PFSK-1 (cell line): ENCODE measurements around the gene FAM118B.

Experiments
- FOXP2 ChIP-seq: optimal IDR thresholded peaks from 2 replicates; pipeline ENCODE3; 2011; ENCODE audit warnings: borderline replicate concordance, control low read depth, inconsistent platforms; ENCODE audit not compliant: insufficient read depth; ENCODE audit errors: extremely low read length, extremely low read depth
- POLR2AphosphoS5 ChIP-seq: IDR thresholded peaks from 2 replicates; pipeline ENCODE4 v1.6.1; 2012; ENCODE audit warnings: low read depth, mild to moderate bottlenecking, control low read depth, low read length, moderate library complexity
- SIN3A ChIP-seq: IDR thresholded peaks from 2 replicates; pipeline ENCODE4 v1.6.1; 2012; ENCODE audit warnings: mild to moderate bottlenecking, low read length, moderate library complexity, borderline replicate concordance; ENCODE audit not compliant: insufficient read depth
- TAF1 ChIP-seq: IDR thresholded peaks from 2 replicates; pipeline ENCODE4 v1.6.1; 2012; ENCODE audit warnings: low read length, control low read depth, borderline replicate concordance; ENCODE audit not compliant: insufficient read depth
- TF ChIP-seq, protein P1 (sequence below), 2 experiments: IDR thresholded peaks; 2 replicates each; pipeline versions ENCODE4 v1.6.1 to v1.8.0; 2011 to 2012; ENCODE audit warnings: low read depth in 2 of 2, low read length in 2 of 2, control low read depth in 1 of 2, inconsistent platforms in 1 of 2, mild to moderate bottlenecking in 1 of 2, moderate library complexity in 1 of 2; ENCODE audit not compliant: insufficient read depth in 1 of 2

The FAM118B gene

DNA sequence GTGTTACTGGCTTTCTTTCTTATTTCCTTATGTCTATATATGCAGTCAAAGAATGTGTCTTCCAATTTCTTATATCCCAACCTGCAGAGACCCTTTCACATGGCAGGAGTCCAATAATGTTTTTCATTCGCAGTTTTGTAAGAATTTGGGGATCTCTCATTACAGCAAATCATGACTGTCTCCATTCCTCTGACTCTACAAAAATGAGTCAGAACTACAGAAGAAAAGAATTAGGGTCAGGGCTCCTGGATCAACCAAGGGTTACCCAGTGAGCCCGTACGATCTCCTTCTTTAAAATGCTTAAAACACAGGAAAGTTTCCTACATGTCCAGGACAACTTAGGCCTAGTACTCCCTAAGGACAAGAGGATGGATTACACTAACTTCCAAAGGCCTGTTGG is 42.3 kb upstream of the FAM118B start:
- TF ChIP-seq FOXP2 (no peak), SIN3A (no peak), TAF1 (no peak), POLR2AphosphoS5 (no peak)
- TF ChIP-seq, protein P1, sequence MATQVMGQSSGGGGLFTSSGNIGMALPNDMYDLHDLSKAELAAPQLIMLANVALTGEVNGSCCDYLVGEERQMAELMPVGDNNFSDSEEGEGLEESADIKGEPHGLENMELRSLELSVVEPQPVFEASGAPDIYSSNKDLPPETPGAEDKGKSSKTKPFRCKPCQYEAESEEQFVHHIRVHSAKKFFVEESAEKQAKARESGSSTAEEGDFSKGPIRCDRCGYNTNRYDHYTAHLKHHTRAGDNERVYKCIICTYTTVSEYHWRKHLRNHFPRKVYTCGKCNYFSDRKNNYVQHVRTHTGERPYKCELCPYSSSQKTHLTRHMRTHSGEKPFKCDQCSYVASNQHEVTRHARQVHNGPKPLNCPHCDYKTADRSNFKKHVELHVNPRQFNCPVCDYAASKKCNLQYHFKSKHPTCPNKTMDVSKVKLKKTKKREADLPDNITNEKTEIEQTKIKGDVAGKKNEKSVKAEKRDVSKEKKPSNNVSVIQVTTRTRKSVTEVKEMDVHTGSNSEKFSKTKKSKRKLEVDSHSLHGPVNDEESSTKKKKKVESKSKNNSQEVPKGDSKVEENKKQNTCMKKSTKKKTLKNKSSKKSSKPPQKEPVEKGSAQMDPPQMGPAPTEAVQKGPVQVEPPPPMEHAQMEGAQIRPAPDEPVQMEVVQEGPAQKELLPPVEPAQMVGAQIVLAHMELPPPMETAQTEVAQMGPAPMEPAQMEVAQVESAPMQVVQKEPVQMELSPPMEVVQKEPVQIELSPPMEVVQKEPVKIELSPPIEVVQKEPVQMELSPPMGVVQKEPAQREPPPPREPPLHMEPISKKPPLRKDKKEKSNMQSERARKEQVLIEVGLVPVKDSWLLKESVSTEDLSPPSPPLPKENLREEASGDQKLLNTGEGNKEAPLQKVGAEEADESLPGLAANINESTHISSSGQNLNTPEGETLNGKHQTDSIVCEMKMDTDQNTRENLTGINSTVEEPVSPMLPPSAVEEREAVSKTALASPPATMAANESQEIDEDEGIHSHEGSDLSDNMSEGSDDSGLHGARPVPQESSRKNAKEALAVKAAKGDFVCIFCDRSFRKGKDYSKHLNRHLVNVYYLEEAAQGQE (IDR thresholded peaks at IDR 0.05; ENCODE audit: insufficient read depth in 1 of 2, low read depth in 2 of 2, low read length in 2 of 2) = no peak

DNA sequence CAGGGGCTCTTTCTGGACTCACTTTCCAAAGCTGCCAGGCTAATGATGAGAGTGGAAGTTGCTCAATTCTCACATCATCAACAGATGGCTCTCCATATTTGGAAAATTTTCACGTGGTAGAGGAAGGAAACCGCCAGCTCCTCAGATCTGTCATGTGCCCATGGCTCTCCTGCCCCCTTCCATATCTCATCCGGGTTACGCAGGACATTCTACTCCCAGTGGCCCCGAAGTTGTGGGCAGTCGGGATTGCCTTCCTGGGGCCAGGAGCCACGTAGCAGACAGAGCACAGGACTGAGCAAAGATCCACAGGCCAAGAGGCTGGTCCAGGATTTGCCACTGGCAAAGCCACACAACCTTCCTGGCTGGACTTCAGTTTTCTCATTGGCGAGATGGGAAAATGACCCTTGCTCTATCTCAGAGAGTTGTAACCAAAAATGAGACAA is 39.0 kb upstream of the FAM118B start:
- TF ChIP-seq TAF1 (no peak), POLR2AphosphoS5 (no peak), FOXP2 (no peak), SIN3A (no peak)
- TF ChIP-seq, protein P1 (IDR thresholded peaks at IDR 0.05; ENCODE audit: insufficient read depth in 1 of 2, low read depth in 2 of 2, low read length in 2 of 2) = no peak

DNA sequence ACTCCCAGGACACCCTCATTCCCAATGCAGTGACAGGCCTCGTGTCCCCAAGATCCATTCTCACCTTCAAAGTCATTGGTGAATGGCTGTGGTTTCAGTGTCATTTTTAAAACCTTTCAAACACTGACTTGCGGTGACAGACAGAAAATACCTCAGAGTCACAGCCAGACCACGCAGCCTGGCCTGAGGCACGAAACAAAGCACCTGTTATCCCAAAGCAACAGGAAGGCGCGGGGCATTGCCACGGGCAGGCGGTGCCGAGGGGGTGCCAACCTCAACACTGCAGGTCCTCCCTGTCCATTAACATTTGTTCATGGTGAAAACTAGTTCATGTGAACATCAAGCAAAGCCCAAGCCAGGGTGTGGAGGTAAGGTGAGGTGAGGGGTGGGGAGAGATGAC is 38.3 kb upstream of the FAM118B start:
- TF ChIP-seq, protein P1 (IDR thresholded peaks at IDR 0.05; ENCODE audit: insufficient read depth in 1 of 2, low read depth in 2 of 2, low read length in 2 of 2) = no peak
- TF ChIP-seq POLR2AphosphoS5 (no peak), SIN3A (no peak), FOXP2 (no peak), TAF1 (no peak)

DNA sequence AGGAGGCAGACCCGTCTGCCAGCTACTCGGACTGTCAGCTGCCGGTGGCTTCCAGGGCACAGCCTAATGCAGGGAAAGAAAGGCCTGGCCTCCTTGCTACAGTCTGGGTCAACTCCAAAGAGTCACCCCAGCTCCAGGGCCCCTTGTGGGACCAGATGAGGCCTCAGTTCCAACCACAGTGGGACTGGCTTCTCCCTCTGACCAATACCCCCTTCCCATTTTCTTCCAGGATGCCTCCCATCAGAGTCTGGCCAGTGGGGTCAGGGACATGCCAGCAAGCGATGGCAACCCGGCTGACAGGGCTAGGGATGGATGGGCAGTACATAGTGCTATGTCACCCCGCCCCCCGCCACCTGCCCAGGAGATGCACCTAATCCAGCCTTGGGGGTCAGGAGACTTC is 36.8 kb upstream of the FAM118B start:
- no peak for TF ChIP-seq POLR2AphosphoS5
- TF ChIP-seq TAF1 = no peak
- TF ChIP-seq, protein P1 (IDR thresholded peaks at IDR 0.05; ENCODE audit: insufficient read depth in 1 of 2, low read depth in 2 of 2, low read length in 2 of 2) = no peak
- no peak for TF ChIP-seq FOXP2
- TF ChIP-seq SIN3A = no peak

DNA sequence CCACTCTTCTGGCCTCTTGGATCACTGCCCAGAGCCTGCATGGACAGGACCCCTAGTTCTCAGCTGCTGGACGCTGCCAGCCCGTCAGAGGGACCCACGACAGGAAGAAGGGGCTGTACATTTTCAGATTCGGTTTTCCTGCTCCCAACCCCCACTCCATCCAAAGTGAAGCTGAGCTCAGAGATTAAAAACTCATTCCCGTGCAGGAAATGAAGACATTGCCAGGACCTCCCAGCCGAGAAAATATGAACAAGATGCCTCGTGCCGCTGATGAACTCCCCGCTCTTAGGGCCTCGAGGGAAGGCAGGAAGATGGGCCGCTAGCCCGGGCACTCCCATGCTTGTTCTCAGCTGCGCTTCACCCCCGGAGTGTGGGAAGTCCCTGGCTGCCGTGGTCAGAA is 36.2 kb upstream of the FAM118B start:
- TF ChIP-seq TAF1 (no peak), SIN3A (no peak), FOXP2 (no peak), POLR2AphosphoS5 (no peak)
- TF ChIP-seq, protein P1 (IDR thresholded peaks at IDR 0.05; ENCODE audit: insufficient read depth in 1 of 2, low read depth in 2 of 2, low read length in 2 of 2) = no peak
